Gastrocnemius medialis (tissue), 4 donors: ENCODE data around the gene LINGO1.

Source experiments
- CTCF ChIP-seq, 5 experiments: fragments of 450-650 bp in 3 of 5; fragments of 200-600 bp in 2 of 5; sonication (generic) in 2 of 5; IDR thresholded peaks in 4 of 5; conservative IDR thresholded peaks in 1 of 5; 1 replicate in 4 of 5; 2 replicates in 1 of 5; pipeline ENCODE4 v1.5.1; 2016 to 2019; ENCODE audit warnings: antibody characterized with exemption in 5 of 5, mild to moderate bottlenecking in 3 of 5, moderate library complexity in 3 of 5
- POLR2A ChIP-seq, 2 donors: fragments of 450-650 bp; IDR thresholded peaks; one replicate each; pipeline ENCODE4 v1.6.1; 2017; ENCODE audit warnings: antibody characterized with exemption in 2 of 2, mild to moderate bottlenecking in 2 of 2, moderate library complexity in 2 of 2

- TF ChIP-seq CTCF (IDR thresholded peaks at IDR 0.05 in 4 of 5, conservative IDR thresholded peaks at IDR 0.05 in 1 of 5) (no peak), POLR2A (IDR thresholded peaks at IDR 0.05) (no peak)
These were observed 49.9 kb downstream of the LINGO1 start for GRCh38 chr15:77582763-77583162.
